HG03280 (cell line): ENCODE data around the gene IGFN1.

Experiments used
- ATAC-seq: cut with Tn5 transposase; IDR thresholded peaks from one replicate; pipeline ENCODE4 v1.9.1; 2021; ENCODE audit warnings: mild to moderate bottlenecking, moderate library complexity; ENCODE audit not compliant: unreplicated experiment

IGFN1 gene

DNA sequence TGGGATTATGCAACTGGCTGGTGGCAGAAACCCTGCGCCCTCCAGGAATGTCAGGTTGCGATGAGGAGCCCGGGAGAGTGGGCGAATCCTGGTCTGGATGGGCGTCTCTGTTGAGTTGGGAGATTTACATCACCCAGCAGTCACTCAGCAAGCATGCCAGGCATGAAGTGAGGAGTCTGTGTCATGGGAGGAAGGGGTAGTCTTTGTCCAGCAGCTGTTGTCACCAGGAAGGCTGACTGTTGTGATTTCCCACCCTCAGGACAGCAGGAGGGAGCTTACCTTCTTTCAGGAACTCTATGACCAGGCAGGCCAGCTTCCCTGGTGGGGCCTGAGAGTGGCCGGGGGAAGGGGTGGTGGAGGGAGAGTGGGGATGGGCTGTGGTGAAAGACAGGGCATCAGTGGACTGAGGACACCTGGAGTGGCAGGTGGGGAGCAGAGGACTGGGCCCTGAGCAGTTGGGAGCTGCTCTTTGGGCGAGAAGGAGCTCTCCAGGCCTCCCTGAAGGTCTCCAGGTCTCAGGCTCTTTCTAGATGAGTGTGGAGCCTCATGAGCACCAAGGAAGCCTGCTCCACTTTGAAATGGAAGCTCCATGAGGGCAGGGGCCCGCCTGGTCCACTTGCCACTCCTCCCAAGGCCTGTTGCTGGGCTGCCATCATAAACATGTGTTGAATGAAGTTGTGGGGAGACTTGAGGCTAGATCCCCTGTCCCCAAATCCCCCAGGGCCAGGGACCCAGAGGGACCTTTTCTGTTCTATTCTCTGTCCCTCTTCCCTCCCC is 71.3 kb downstream of the IGFN1 start:
- no peak for ATAC-seq

DNA sequence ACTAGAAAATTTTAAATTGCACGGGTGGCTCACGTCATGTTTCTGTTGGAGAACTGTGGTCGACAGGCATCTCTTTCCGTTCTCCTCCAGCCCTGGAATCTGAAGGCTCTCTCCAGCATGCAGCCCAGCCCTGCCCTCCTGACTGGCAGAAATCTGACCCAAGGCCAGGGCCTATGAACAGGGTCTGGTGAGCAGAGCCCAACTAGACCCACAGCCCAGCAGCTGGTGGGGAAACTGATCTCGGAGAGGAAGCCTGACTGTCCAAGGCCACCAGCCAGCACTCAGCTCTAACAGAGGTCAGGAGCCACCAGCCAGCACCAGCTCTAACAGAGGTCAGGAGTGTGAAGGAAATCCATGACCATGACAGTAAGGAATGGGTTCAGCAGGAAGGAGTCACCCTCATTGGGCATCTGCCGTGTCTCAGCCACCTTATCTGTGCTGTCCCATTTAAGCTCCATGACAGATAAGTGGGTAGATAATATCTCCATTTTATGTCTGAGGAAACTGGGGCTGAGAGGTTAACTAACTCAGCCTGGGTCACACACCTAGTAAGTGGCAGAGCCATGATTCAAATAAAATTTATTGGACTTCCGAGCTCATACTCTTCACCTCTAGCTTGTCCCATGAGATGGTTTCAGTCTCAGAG is 72.5 kb downstream of the IGFN1 start:
- no peak for ATAC-seq

DNA sequence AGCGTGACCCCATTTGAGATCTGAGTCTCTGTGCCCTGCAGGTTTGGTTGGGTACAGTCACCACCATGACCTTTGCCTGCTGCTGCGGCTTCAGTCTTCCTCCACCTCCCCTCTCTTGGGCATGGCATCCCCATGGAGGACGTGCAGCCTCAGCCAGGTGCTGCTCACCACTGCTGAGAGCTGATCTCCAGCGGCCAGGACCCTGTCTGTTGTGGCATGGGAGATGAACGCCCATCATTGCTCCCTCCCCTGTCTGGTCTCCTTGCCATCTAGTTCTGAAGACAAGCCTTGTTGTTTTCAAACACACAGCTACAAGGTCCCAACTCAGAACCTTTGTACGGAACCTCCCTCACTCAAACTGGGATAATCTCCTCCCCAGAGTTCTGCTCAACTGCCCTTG is 73.4 kb downstream of the IGFN1 start:
- no peak for ATAC-seq

DNA sequence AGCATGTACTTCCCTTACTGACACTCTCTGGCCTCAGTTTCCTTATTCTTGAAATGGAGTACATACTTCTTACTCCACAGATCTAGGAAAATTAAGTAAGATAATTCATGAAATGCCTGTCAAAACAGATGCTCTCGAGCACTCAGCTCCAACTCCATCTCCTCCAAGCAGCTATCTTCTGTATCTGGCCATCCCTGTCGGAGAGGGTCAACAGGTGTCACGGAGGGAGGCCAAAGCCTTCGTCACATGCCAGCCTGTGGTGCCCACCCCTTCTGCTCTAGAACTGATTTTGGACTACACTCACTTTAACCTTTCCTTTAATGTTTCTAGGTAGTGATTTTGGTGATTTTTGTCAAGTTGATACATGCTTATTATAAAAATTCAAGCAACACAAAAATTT is 73.9 kb downstream of the IGFN1 start:
- no peak for ATAC-seq

DNA sequence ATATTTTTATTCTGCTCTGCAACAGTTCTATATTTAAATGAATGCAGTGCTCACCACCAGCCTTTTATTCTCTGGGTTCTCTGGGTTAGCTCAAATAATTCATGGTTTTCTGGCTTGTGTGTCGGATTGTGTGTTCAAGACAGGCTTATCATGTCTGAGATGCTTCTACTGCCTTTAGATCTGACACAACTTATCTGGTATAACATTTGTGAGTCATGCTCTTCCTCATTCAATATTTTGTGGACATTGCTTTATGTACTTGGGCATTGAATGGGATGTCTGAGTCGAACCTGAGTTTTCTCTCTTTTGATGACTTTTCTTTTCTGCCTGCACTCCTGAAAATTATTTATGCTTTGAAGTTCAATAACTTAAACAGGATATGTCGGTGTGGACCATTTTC is 75.1 kb downstream of the IGFN1 start:
- ATAC-seq = no peak

DNA sequence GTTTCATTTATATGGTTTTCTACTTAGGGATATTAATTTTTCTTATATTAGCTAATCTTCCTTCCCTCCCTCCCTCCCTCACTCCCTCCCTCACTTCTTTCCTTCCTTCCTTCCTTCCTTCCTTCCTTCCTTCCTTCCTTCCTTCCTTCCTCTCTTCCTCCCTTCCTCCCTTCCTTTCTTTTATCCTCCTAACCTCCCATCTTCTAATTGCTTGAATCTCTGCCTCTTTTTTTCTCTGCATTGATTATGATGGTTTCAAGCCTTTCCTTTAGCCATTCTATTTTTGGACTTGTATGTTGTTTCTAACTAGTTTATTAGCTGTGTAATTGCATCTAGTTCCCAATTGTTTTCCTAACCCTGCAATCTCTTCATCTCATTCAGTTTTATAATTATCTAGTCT is 75.7 kb downstream of the IGFN1 start:
- ATAC-seq = no peak

DNA sequence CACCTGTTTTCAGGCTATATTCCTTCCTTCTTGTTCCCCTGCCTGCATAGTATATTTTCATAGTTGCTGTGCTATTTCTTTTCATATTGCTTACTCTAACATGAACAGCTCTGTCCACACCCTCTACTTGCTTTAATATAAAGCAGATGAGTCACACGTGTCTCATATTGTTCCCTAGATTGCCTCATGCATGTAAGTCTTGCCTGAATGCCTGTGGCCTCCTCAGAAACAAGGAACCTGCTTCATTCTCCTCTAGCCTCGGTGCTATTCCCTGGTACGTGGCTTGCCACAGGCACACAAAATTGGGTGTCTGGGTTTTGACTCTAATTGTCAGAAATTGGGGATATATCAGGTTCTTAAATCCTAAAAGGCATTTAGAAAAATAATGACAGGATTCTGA is 76.2 kb downstream of the IGFN1 start:
- ATAC-seq = no peak

DNA sequence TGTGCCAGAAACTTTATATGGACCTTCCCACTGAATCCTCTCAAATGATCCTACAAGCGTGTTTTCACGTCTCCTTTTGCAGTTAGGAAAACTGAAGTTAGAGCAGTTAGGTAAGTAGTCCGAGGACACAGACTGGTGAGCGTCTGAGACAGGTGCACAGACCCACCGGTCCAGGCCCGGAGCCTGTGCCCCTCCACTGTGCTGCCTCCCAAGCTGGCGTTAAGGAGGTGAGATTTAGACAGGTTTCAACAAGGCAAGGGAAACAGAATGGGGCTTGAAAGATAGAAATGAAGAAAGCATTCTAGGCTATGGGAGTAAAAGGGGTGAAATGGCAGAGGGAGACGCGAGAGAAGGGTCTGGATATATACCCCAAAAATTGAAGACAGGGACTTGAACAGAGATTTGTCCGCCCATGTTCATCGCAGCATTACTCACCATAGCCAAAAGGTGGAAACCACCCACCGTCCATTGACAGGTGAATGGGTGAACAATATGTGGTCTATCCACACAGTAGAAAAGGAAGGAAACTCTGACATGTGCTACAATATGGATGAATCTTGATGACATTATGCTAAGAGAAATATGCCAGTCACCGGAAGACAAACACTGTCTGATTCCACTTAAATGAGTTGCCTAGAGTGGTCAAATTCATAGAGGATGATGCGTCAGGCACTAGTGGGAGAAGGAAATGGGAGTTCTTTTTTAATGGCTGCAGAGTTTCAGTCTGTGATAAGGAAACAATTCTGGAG is 77.0 kb downstream of the IGFN1 start:
- ATAC-seq = no peak

DNA sequence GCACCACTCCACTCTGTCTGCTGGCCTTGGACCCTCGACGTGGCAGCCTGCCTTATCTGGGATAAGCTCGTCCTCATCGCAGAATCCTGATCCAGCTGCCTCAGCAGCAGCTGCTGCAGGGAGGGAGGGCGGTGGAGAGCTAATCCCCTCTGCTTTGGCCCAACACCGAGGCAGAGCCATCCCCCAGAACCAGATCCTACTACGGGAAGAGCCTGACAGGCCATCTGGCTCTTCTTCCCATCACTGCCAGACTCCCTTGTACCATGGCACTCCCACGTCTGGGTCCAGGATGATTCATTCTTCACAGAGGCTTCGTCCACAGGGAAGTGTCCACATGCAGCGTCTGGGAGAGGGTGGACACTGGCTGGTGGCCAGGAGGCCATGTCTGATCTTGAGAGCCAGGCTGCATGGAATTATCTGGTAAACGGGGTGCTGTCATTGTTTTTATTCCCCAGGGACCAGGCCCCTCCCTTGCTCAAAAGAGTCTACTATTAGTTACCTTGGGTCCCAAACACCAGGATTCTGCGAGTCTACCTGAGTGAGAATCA is 78.1 kb downstream of the IGFN1 start:
- no peak for ATAC-seq

DNA sequence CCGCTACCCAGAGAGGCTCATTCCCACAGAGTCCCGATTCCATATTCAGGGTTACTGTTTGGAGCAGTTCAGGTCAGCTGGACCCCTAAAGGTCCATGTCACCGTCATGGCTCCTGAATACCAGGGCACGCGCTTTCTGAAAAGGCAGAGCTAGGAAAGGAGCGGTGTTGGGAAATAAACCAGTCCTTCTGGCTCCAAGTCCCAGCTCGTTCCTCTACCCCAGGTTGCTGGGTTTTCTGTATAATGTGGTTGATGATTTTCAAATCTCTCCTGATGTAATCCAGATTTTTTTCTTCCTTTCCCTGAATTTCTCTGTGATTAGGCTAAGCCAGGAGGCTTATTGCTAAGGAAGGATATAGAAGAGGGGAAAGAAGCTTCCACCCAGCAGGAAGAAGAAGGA is 78.7 kb downstream of the IGFN1 start:
- ATAC-seq = no peak

DNA sequence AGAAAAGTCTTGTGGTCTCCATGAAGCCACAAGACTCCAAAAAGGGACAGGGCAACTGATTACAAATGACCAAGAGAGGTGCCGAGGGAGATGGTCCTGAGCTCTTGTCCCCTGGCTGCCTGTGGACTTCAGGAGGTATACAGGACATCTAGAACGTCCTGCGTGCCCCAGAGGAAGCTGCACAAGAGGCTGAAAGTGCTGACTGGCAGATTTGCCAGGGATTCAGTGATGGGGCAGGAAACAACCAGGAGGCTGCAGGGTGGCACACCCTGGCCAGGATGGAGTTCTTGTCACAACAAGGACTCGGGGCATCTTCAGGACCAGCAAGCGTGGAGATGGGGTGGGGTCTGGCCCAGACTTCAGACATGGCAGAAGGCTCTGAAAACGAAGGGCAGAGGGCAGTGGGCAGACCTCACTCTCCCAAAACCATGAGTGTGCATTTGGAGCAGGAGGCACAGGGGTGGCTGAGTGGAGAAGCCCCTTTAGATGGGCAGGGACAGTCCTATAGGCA is 79.3 kb downstream of the IGFN1 start:
- no peak for ATAC-seq

DNA sequence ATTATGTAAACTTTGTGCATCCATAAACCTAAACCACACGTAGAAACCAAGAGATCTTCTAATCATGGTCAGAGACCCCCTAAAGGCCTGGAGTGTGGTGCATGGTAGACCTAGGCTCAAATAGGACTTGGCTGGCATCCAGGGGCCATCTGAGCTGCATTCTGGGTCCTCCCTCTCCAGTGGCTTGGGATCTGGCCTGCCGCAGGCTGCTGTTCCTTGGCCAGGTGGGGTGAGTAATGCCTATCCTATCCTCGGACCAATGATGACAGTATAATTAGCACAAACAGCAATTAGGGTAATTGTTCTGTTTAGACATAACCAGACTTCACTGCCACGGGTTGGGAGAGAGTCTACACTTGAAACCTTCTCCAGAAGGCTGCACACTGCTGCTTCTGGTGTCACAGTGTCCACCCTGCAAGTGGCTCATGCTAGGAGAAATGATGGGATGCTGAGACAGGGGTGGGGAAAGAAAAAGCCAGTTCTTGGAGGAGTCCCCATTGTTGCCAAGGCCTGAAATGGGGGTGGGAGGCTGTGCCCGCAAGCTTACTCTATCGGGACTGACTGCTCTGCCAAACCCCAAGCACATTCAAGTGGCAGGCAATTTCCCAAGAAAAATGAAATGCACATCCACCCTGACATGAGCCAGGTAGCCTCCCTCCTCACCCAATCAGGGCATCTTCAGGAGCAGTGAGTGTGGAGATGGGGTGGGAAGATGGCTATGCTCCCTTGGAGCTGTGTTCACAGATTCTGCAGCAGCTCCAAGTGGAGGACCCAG is 80.2 kb downstream of the IGFN1 start:
- no peak for ATAC-seq

DNA sequence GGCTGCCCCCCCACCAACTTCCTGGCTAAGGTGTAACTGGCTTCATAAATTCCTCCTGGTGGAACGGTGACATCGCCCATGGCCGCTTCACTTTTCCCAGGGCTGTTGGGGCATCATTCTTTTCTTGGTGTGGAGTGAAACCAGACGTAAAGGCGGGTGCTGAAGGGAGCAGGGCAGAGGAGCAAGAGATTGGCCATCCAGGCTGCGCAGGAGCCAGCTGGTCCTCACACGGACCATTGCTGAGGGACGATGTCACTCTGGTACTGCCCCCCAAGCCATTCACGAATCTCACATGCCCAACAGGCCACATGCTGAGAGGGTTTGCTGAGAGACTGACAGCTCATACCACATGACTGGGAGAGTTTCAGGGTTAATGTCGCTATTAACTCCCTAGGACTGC is 82.2 kb downstream of the IGFN1 start:
- no peak for ATAC-seq

DNA sequence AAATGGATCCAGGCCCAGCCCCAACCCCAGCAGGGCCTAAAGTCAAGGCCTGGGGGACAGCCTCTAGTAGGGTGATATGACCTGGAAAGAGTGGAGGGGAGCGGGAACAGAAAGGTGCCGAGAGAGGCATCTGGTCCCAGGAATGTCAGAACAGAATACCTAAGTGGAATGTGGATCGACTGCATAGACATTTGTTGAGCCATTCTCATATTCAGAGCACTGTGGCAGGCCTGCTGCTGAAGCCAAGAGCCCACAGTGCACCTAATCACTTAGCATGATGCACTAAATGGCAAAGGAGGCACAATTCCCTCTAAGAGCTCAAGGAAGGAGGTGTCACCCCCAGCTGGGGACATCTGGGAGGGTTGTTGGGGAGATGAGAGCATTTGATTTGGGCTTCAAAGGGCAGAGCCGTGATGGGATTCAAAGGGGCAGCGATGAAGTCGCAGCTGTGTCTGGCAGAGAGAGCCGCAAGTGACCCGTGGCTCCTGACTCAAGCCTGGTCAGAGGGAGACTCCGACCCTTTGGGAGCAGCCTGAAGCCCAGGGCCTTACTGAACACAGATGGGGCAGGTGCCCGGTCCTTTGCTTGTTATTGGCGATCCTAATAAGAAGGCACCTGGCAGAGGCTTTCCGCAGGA is 84.1 kb downstream of the IGFN1 start:
- ATAC-seq = no peak

DNA sequence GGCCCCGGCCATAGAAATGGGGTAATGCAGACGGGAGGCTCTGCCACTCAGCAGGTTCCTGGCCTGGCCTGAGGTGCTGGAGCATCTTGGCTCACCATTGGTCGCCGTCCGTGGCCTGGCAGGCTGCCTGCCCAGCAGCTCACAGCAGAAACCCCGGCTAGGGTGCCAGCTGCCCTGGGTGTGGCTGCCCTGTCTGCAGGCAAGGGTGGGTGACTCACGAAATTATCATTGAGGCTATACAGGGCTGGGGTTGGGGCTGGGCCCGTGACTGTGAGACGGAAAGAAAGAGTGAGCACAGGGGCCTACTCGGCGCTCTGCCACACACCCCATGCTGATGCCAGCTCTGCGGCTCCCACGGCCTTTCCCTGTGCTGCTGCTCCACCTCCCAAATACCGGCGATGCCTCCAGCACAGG is 84.6 kb downstream of the IGFN1 start:
- no peak for ATAC-seq

DNA sequence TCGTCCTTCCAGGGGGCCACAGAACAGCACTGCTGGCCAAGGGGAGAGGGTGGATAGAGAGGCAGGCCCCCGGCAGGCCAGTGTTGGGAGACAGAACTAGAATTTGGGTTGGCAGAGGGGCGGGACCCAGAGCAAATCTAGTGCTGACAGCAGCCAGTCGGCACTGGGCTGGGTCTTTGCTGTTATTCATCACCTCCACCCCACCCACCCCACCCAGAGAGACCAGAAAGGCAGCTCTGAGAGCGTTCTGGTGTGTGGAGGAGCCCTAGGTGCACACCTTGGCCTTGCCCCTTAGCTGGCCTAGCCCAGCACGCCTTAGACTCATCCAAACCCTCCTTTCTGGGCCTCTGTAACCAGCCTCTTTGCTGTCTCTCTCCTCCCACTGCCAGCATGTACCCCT is 86.3 kb downstream of the IGFN1 start:
- ATAC-seq = no peak

DNA sequence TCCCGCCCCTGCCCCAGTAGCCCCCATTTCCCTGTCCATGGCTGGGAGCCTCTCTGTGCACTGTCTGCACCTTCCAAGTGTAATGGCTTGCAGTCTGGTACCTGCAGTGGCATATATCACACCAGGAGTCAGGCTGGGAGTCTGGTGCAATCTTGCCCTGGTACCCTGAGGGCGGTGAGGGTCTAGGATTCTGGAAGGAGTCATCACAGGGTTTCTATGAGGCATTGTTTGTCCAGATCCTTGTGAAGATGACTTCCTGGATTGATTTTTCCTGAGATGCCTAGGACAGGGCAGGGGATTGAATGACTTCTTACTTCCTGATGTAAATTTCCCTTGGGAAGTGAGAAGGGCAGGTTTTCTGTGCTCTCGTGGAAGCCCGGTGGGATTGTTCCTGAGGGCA is 86.8 kb downstream of the IGFN1 start:
- no peak for ATAC-seq
